Measurements from ENCODE around the gene SMIM24. TPM values are rescaled to one million over a fixed set of nuclear protein-coding genes. Genes with fewer than 3 reads are reported as not detected.

Gene SMIM24
- total RNA-seq, 1 experiment from 2014 or later = not detected

- H3K4me3 ChIP-seq = no peak overlapping the region
- peaks cover 40% of the 10 kb centered on the region for H3K27me3 ChIP-seq (replicated peaks)
- no peak overlapping the region for H3K27ac ChIP-seq
- DNase-seq (ENCODE audit: low read depth in 1 of 2, low spot score in 2 of 2) = no peak
- no peaks in the 10 kb centered on the region for H3K9me3 ChIP-seq (replicated peaks)
- H3K4me1 ChIP-seq (replicated peaks) = peaks cover 5% of the 10 kb centered on the region
- no peaks in the 10 kb centered on the region for H3K36me3 ChIP-seq
Measured at GRCh38 chr19:3479177-3479833, 1.0 kb downstream of the SMIM24 start.

GRCh38 chr19:3478409-3479176 lies 1.7 kb downstream of the SMIM24 start:
- Histone ChIP-seq H3K27ac (no peak overlapping the region), H3K36me3 (no peaks in the 10 kb centered on the region), H3K4me3 (no peak overlapping the region), H3K4me1 (replicated peaks) (peaks cover 5% of the 10 kb centered on the region), H3K9me3 (replicated peaks) (no peaks in the 10 kb centered on the region), H3K27me3 (replicated peaks) (peaks cover 34% of the 10 kb centered on the region)
- DNase-seq (ENCODE audit: low read depth in 1 of 2, low spot score in 2 of 2) = no peak

GRCh38 chr19:3477951-3478350 lies 2.4 kb downstream of the SMIM24 start:
- Histone ChIP-seq H3K4me1 (replicated peaks) (peaks cover 2% of the 10 kb centered on the region), H3K9me3 (replicated peaks) (no peaks in the 10 kb centered on the region), H3K4me3 (no peak overlapping the region), H3K36me3 (no peaks in the 10 kb centered on the region), H3K27me3 (replicated peaks) (peaks cover 28% of the 10 kb centered on the region), H3K27ac (no peak overlapping the region)
- DNase-seq (ENCODE audit: low read depth in 1 of 2, low spot score in 2 of 2) = no peak

DNA sequence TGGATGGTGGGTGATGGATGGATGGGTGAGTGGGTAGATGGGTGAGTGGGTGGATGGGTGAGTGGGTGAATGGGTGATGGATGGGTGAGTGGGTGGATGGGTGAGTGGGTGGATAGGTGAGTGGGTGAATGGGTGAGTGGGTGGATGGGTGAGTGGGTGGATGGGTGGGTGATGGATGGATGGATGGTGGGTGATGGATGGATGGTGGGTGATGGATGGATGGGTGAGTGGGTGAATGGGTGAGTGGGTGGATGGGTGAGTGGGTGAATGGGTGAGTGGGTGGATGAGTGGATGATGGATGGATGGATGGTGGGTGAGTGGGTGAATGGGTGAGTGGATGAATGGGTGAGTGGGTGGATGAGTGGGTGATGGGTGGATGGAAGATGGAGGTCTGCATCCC lies 2.8 kb downstream of the SMIM24 start:
- H3K36me3 ChIP-seq = no peaks in the 10 kb centered on the region
- H3K4me1 ChIP-seq (replicated peaks) = no peaks in the 10 kb centered on the region
- peaks cover 25% of the 10 kb centered on the region for H3K27me3 ChIP-seq (replicated peaks)
- no peak overlapping the region for H3K4me3 ChIP-seq
- no peak for DNase-seq (ENCODE audit: low read depth in 1 of 2, low spot score in 2 of 2)
- H3K27ac ChIP-seq = no peak overlapping the region
- no peaks in the 10 kb centered on the region for H3K9me3 ChIP-seq (replicated peaks)

DNA sequence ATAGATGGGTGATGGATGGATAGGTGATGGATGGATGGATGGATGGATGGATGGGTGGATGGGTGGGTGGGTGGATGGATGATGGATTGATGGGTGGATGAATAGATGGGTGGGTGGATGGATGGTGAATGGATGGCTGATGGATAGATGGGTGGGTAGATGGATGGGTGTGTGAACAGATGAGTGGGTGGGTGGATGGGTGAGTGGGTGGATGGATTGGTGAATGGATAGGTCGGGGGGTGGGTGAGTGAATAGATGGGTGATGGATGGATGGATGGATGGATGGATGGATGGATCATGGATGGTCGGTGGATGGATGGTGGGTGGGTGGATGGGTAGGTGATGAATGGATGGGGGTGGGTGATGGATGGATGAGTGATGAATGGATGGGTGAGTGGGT lies 3.5 kb downstream of the SMIM24 start:
- no peaks in the 10 kb centered on the region for H3K4me1 ChIP-seq (replicated peaks)
- no peak overlapping the region for H3K27ac ChIP-seq

GRCh38 chr19:3475449-3475848 lies 4.9 kb downstream of the SMIM24 start:
- H3K36me3 ChIP-seq = no peaks in the 10 kb centered on the region
- no peaks in the 10 kb centered on the region for H3K4me1 ChIP-seq (replicated peaks)
- no peak overlapping the region for H3K4me3 ChIP-seq
- H3K27me3 ChIP-seq (replicated peaks) = peaks cover 5% of the 10 kb centered on the region
- no peak overlapping the region for H3K27ac ChIP-seq
- no peak for DNase-seq (ENCODE audit: low read depth in 1 of 2, low spot score in 2 of 2)
- H3K9me3 ChIP-seq (replicated peaks) = no peaks in the 10 kb centered on the region

More for the DNA sequence above, 3.5 kb downstream of the SMIM24 start:
- Histone ChIP-seq H3K9me3 (replicated peaks) (no peaks in the 10 kb centered on the region), H3K4me3 (no peak overlapping the region), H3K36me3 (no peaks in the 10 kb centered on the region), H3K27me3 (replicated peaks) (peaks cover 18% of the 10 kb centered on the region)
- DNase-seq (ENCODE audit: low read depth in 1 of 2, low spot score in 2 of 2) = no peak

GRCh38 chr19:3474614-3475013 lies 5.7 kb downstream of the SMIM24 start:
- H3K9me3 ChIP-seq (replicated peaks) = no peaks in the 10 kb centered on the region
- H3K4me1 ChIP-seq (replicated peaks) = no peaks in the 10 kb centered on the region
- no peak overlapping the region for H3K4me3 ChIP-seq
- DNase-seq (ENCODE audit: low read depth in 1 of 2, low spot score in 2 of 2) = no peak
- H3K27me3 ChIP-seq (replicated peaks) = 0 out of 2 replicates have a peak, but pooled peaks cover 3% of the 10 kb centered on the region
- H3K27ac ChIP-seq = no peak overlapping the region
- H3K36me3 ChIP-seq = no peaks in the 10 kb centered on the region

- Histone ChIP-seq H3K4me1 (replicated peaks) (no peaks in the 10 kb centered on the region), H3K9me3 (replicated peaks) (no peaks in the 10 kb centered on the region), H3K27me3 (replicated peaks) (0 out of 2 replicates have a peak, but pooled peaks cover 3% of the 10 kb centered on the region), H3K27ac (no peak overlapping the region), H3K36me3 (no peaks in the 10 kb centered on the region), H3K4me3 (no peak overlapping the region)
- DNase-seq (ENCODE audit: low read depth in 1 of 2, low spot score in 2 of 2) = no peak
Measured at GRCh38 chr19:3474010-3474409, 6.3 kb downstream of the SMIM24 start.

DNA sequence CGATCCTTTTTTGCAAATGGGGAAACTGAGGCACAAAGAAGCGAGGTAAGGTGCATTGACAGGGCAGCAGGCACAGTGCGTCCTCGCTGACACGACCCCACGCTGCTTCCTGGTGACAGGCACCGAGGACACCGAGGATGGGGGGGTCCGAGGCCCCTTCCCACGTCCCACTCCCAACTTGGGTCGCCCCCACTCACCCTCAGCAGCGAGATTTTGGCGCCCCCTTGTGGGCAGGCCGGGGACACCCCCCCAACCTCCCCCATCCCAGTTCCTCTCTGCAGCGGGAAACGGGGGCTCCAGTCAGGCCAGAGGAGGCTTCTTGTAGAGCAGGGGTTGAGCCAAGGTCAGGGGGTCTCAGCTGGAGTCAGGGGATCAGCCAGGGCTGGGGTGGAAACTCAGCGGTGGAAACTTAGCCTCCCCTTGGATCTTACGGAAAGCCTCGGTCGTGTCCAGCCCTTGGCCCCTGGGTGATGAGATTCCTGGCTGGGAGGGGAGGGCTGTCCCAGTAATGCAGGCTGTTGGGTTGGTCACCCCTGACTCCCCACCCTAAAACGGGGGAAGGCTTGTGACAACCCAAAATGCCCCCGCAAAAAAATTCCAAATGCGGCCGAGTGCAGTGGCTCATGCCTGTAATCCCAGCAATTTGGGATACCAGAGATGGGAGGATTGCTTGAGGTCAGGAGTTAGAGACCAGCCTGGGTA lies 8.2 kb downstream of the SMIM24 start:
- peak in 1 of 2 experiments; percentile 38 for DNase-seq (ENCODE audit: low read depth in 1 of 2, low spot score in 2 of 2)
- Histone ChIP-seq H3K36me3 (no peaks in the 10 kb centered on the region), H3K9me3 (replicated peaks) (no peaks in the 10 kb centered on the region), H3K4me1 (replicated peaks) (no peaks in the 10 kb centered on the region), H3K27ac (no peak overlapping the region), H3K4me3 (no peak overlapping the region), H3K27me3 (replicated peaks) (0 out of 2 replicates have a peak, but pooled peaks cover 3% of the 10 kb centered on the region)

- no peaks in the 10 kb centered on the region for H3K4me1 ChIP-seq (replicated peaks)
- H3K36me3 ChIP-seq = peaks cover 3% of the 10 kb centered on the region; the same call in 1 of the 2 replicates
- no peak for DNase-seq (ENCODE audit: low read depth in 1 of 2, low spot score in 2 of 2)
- no peak overlapping the region for H3K27ac ChIP-seq
- no peak overlapping the region for H3K4me3 ChIP-seq
- H3K9me3 ChIP-seq (replicated peaks) = no peaks in the 10 kb centered on the region
- 0 out of 2 replicates have a peak, but pooled peaks cover 3% of the 10 kb centered on the region for H3K27me3 ChIP-seq (replicated peaks)
Measured at GRCh38 chr19:3470500-3471128, 9.7 kb downstream of the SMIM24 start.

DNA sequence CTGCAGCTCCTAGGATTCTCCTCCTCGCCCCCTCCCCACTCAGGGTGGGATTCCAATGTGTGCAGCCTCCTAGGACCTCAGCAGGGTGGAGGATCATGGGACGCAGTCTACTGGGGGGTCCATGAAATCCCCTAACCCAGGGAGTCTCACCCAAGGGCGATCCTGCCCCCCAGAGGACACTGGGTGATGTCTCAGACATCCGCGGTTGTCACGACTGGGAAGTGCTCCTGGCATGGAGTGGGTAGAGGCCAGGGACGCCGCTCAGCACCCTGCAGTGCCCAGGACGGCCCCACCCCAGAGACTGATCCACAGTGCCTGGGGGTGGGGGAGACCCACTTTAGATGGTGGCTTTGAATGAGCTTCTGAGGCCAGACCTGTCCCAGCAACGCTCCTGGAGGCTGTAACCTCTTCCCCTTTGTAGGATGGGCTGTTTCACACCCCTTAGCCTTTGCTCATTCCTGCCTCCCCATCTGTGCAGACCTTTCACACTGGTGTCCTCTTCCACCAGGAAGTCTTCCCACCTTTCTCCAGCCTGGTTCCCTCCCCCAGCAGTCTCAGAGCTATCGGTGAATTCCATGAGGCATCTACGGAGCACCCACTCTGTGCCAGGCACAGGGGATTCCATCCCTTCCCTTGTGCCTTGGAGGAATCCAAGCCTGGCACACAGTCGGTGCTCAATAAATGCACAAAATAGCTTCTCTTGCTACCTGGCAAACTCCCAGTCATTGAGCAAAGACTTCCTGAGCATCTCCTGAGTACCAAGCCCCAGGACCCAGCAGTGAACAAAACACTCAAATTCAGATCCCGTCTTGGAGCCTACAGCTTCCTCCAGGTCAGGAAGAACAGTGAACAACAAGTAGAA lies 10.5 kb downstream of the SMIM24 start:
- Histone ChIP-seq H3K27me3 (replicated peaks) (0 out of 2 replicates have a peak, but pooled peaks cover 2% of the 10 kb centered on the region), H3K27ac (no peak overlapping the region), H3K4me3 (no peak overlapping the region), H3K36me3 (peaks cover 3% of the 10 kb centered on the region; the same call in 1 of the 2 replicates), H3K9me3 (replicated peaks) (no peaks in the 10 kb centered on the region), H3K4me1 (replicated peaks) (no peaks in the 10 kb centered on the region)
- DNase-seq (ENCODE audit: low read depth in 1 of 2, low spot score in 2 of 2) = no peak

- Histone ChIP-seq H3K4me1 (replicated peaks) (no peaks in the 10 kb centered on the region), H3K4me3 (no peak overlapping the region), H3K9me3 (replicated peaks) (no peaks in the 10 kb centered on the region), H3K36me3 (peaks cover 7% of the 10 kb centered on the region), H3K27me3 (replicated peaks) (no peaks in the 10 kb centered on the region), H3K27ac (no peak overlapping the region)
- DNase-seq (ENCODE audit: low read depth in 1 of 2, low spot score in 2 of 2) = no peak
Measured at GRCh38 chr19:3468211-3468610, 12.1 kb downstream of the SMIM24 start.

Data from SJSA1 (cell line).